ENCODE measurements around the gene CFAP251. TPM values are rescaled to one million over a fixed set of nuclear protein-coding genes. Genes with fewer than 3 reads are reported as not detected.

The CFAP251 gene
- total and polyA plus RNA-seq, 10 of the 15 experiments (the other 5 are each of a cell fraction or from before 2014, with no cell fraction given), result 0.10 to 0.97 (median 0.64) TPM

GRCh38 chr12:122012184-122012583 lies 93.8 kb downstream of the CFAP251 start (continued):
- TF ChIP-seq, protein P1, sequence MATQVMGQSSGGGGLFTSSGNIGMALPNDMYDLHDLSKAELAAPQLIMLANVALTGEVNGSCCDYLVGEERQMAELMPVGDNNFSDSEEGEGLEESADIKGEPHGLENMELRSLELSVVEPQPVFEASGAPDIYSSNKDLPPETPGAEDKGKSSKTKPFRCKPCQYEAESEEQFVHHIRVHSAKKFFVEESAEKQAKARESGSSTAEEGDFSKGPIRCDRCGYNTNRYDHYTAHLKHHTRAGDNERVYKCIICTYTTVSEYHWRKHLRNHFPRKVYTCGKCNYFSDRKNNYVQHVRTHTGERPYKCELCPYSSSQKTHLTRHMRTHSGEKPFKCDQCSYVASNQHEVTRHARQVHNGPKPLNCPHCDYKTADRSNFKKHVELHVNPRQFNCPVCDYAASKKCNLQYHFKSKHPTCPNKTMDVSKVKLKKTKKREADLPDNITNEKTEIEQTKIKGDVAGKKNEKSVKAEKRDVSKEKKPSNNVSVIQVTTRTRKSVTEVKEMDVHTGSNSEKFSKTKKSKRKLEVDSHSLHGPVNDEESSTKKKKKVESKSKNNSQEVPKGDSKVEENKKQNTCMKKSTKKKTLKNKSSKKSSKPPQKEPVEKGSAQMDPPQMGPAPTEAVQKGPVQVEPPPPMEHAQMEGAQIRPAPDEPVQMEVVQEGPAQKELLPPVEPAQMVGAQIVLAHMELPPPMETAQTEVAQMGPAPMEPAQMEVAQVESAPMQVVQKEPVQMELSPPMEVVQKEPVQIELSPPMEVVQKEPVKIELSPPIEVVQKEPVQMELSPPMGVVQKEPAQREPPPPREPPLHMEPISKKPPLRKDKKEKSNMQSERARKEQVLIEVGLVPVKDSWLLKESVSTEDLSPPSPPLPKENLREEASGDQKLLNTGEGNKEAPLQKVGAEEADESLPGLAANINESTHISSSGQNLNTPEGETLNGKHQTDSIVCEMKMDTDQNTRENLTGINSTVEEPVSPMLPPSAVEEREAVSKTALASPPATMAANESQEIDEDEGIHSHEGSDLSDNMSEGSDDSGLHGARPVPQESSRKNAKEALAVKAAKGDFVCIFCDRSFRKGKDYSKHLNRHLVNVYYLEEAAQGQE (IDR thresholded peaks at IDR 0.05; ENCODE audit: low read depth, low read length), result no peak
- TF ChIP-seq ESRRA (IDR thresholded peaks at IDR 0.05; ENCODE audit: low read length), result no peak
- TF ChIP-seq POLR2AphosphoS2 (IDR thresholded peaks at IDR 0.05; ENCODE audit: low read depth, low read length), result no peak
- no peak for TF ChIP-seq RELA (IDR thresholded peaks at IDR 0.05; ENCODE audit: borderline replicate concordance, partially characterized antibody)
- TF ChIP-seq ZSCAN29 (IDR thresholded peaks at IDR 0.05), result no peak
- no peak for TF ChIP-seq RAD21 (IDR thresholded peaks at IDR 0.05; ENCODE audit: insufficient read depth, low read depth, low read length)
- no peak for TF ChIP-seq ASH2L (IDR thresholded peaks at IDR 0.05; ENCODE audit: borderline replicate concordance, low read depth)
- TF ChIP-seq, protein P2, sequence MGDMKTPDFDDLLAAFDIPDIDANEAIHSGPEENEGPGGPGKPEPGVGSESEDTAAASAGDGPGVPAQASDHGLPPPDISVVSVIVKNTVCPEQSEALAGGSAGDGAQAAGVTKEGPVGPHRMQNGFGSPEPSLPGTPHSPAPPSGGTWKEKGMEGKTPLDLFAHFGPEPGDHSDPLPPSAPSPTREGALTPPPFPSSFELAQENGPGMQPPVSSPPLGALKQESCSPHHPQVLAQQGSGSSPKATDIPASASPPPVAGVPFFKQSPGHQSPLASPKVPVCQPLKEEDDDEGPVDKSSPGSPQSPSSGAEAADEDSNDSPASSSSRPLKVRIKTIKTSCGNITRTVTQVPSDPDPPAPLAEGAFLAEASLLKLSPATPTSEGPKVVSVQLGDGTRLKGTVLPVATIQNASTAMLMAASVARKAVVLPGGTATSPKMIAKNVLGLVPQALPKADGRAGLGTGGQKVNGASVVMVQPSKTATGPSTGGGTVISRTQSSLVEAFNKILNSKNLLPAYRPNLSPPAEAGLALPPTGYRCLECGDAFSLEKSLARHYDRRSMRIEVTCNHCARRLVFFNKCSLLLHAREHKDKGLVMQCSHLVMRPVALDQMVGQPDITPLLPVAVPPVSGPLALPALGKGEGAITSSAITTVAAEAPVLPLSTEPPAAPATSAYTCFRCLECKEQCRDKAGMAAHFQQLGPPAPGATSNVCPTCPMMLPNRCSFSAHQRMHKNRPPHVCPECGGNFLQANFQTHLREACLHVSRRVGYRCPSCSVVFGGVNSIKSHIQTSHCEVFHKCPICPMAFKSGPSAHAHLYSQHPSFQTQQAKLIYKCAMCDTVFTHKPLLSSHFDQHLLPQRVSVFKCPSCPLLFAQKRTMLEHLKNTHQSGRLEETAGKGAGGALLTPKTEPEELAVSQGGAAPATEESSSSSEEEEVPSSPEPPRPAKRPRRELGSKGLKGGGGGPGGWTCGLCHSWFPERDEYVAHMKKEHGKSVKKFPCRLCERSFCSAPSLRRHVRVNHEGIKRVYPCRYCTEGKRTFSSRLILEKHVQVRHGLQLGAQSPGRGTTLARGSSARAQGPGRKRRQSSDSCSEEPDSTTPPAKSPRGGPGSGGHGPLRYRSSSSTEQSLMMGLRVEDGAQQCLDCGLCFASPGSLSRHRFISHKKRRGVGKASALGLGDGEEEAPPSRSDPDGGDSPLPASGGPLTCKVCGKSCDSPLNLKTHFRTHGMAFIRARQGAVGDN (IDR thresholded peaks at IDR 0.05), result no peak
- TF ChIP-seq POLR2A (IDR thresholded peaks at IDR 0.05; ENCODE audit: low read depth, low read length), result no peak
- TF ChIP-seq USF1 (IDR thresholded peaks at IDR 0.05; ENCODE audit: borderline replicate concordance, extremely low read length, insufficient read depth, low read depth, low read length), result no peak

All from GM12878 (cell line).